H9 (cell line): ENCODE measurements around the gene SLC39A10. TPM values are rescaled to one million over a fixed set of nuclear protein-coding genes. Genes with fewer than 3 reads are reported as not detected.

Source experiments
- DNase-seq: peaks from one replicate; pipeline ENCODE4 v3.0.0-alpha.2; 2017
- H2AFZ ChIP-seq: one replicate; pipeline ENCODE4 v1.6.1; 2013; ENCODE audit warnings: mild to moderate bottlenecking, low read length, control low read depth, moderate library complexity
- H2AK5ac ChIP-seq: 2 replicates; pipeline ENCODE4 v1.6.1; 2013; ENCODE audit warnings: low read length, control low read depth, mixed read lengths; ENCODE audit not compliant: insufficient read length
- H2BK120ac ChIP-seq: one replicate; pipeline ENCODE4 v1.6.1; 2013; ENCODE audit warnings: low read depth, mild to moderate bottlenecking, low read length, control low read depth, inconsistent platforms; ENCODE audit not compliant: poor library complexity, severe bottlenecking
- H2BK12ac ChIP-seq: 2 replicates; pipeline ENCODE4 v1.6.1; 2013; ENCODE audit warnings: low read length, control low read depth, mixed read lengths, low read depth; ENCODE audit not compliant: insufficient read length
- H2BK15ac ChIP-seq: 2 replicates; pipeline ENCODE4 v1.6.1; 2013; ENCODE audit warnings: low read depth, low read length, control low read depth
- H2BK20ac ChIP-seq: one replicate; pipeline ENCODE4 v1.6.1; 2013; ENCODE audit warnings: low read depth, mild to moderate bottlenecking, low read length, control low read depth, inconsistent platforms; ENCODE audit not compliant: poor library complexity, severe bottlenecking
- H2BK5ac ChIP-seq: 2 replicates; pipeline ENCODE4 v1.6.1; 2013; ENCODE audit warnings: low read length, control low read depth, mixed read lengths; ENCODE audit not compliant: insufficient read length
- H3K14ac ChIP-seq: 2 replicates; pipeline ENCODE4 v1.6.1; 2013; ENCODE audit warnings: low read length, control low read depth; ENCODE audit not compliant: insufficient read depth
- H3K18ac ChIP-seq: 2 replicates; pipeline ENCODE4 v1.6.1; 2013; ENCODE audit warnings: low read depth, mild to moderate bottlenecking, mixed read lengths, low read length, control low read depth; ENCODE audit not compliant: insufficient read length
- H3K23ac ChIP-seq: 2 replicates; pipeline ENCODE4 v1.6.1; 2013; ENCODE audit warnings: low read length, control low read depth, mixed read lengths, low read depth; ENCODE audit not compliant: insufficient read length
- H3K23me2 ChIP-seq: 2 replicates; pipeline ENCODE4 v1.6.1; 2013; ENCODE audit warnings: low read depth, mild to moderate bottlenecking, mixed read lengths, low read length, control low read depth; ENCODE audit not compliant: insufficient read length, poor library complexity, severe bottlenecking
- H3K27ac ChIP-seq: 2 replicates; pipeline ENCODE4 v1.5.1; 2013; ENCODE audit warnings: low read length, control low read depth, mixed read lengths, low read depth; ENCODE audit not compliant: insufficient read length
- H3K27me3 ChIP-seq: 2 replicates; pipeline ENCODE4 v1.6.1; 2013; ENCODE audit warnings: low read length, control low read depth, inconsistent platforms; ENCODE audit not compliant: insufficient read depth
- H3K4ac ChIP-seq: 2 replicates; pipeline ENCODE4 v1.6.1; 2013; ENCODE audit warnings: low read depth, mild to moderate bottlenecking, control low read depth, inconsistent platforms, low read length, moderate library complexity
- H3K4me1 ChIP-seq: 2 replicates; pipeline ENCODE4 v1.6.1; 2013; ENCODE audit warnings: low read length, control low read depth, inconsistent platforms; ENCODE audit not compliant: insufficient read depth
- H3K4me2 ChIP-seq: 2 replicates; pipeline ENCODE4 v1.6.1; 2013; ENCODE audit warnings: low read length, control low read depth, mixed read lengths; ENCODE audit not compliant: insufficient read length, insufficient read depth
- H3K56ac ChIP-seq: 2 replicates; pipeline ENCODE4 v1.6.1; 2013; ENCODE audit warnings: low read depth, mild to moderate bottlenecking, mixed read lengths, low read length, control low read depth; ENCODE audit not compliant: insufficient read length
- H3K79me1 ChIP-seq: 2 replicates; pipeline ENCODE4 v1.6.1; 2013; ENCODE audit warnings: low read depth, mild to moderate bottlenecking, moderate library complexity, low read length, control low read depth, inconsistent platforms; ENCODE audit not compliant: insufficient read depth, poor library complexity, severe bottlenecking
- H3K79me2 ChIP-seq: 2 replicates; pipeline ENCODE4 v1.6.1; 2013; ENCODE audit warnings: low read length, control low read depth, inconsistent platforms; ENCODE audit not compliant: insufficient read depth
- H3K9ac ChIP-seq: 2 replicates; pipeline ENCODE4 v1.6.1; 2013; ENCODE audit warnings: low read length, control low read depth, mixed read lengths; ENCODE audit not compliant: insufficient read length; ENCODE audit errors: extremely low read depth
- H3K9me3 ChIP-seq: one replicate; pipeline ENCODE4 v1.6.1; 2013; ENCODE audit warnings: low read depth, low read length, inconsistent platforms; ENCODE audit not compliant: control insufficient read depth
- H3T11ph ChIP-seq: one replicate; pipeline ENCODE4 v1.6.1; 2013; ENCODE audit warnings: mild to moderate bottlenecking, low read length, control low read depth, inconsistent platforms
- H4K20me1 ChIP-seq: one replicate; pipeline ENCODE4 v1.6.1; 2013; ENCODE audit not compliant: control insufficient read depth, insufficient read length, insufficient read depth
- H4K5ac ChIP-seq: 2 replicates; pipeline ENCODE4 v1.6.1; 2013; ENCODE audit warnings: low read depth, mild to moderate bottlenecking, mixed read lengths, low read length, control low read depth; ENCODE audit not compliant: insufficient read length
- H4K8ac ChIP-seq: replicated peaks from 2 replicates; pipeline ENCODE4 v1.6.1; 2013; ENCODE audit warnings: low read length, control low read depth, mixed read lengths, low read depth; ENCODE audit not compliant: insufficient read length
- H4K91ac ChIP-seq: 2 replicates; pipeline ENCODE4 v1.6.1; 2013; ENCODE audit warnings: low read depth, mild to moderate bottlenecking, moderate library complexity, mixed read lengths, low read length, control low read depth; ENCODE audit not compliant: insufficient read length
- H3K27ac Mint-ChIP-seq, 3 experiments: 2 replicates in 2 of 3; 3 replicates in 1 of 3; pipeline ENCODE4 v1.8.0; 2020 to 2021; ENCODE audit warnings: mixed read lengths in 3 of 3, mild to moderate bottlenecking in 1 of 3, moderate library complexity in 1 of 3
- H3K27me3 Mint-ChIP-seq: 2 replicates; pipeline ENCODE4 v1.8.0; 2021; ENCODE audit warnings: low read depth, mild to moderate bottlenecking, moderate library complexity, mixed read lengths
- H3K36me3 Mint-ChIP-seq, 3 experiments: 2 replicates in 2 of 3; 3 replicates in 1 of 3; pipeline ENCODE4 v1.8.0; 2020 to 2021; ENCODE audit warnings: low read depth in 3 of 3, mixed read lengths in 3 of 3; ENCODE audit not compliant: insufficient read depth in 1 of 3
- H3K4me1 Mint-ChIP-seq, 2 experiments: 2 replicates each; pipeline ENCODE4 v1.8.0; 2020; ENCODE audit warnings: mixed read lengths in 2 of 2
- H3K4me3 Mint-ChIP-seq, 2 experiments: 2 replicates in 1 of 2; 3 replicates in 1 of 2; pipeline ENCODE4 v1.8.0; 2020 to 2021; ENCODE audit warnings: mild to moderate bottlenecking in 2 of 2, mixed read lengths in 2 of 2, moderate library complexity in 1 of 2
- H3K9me3 Mint-ChIP-seq, 2 experiments: 2 replicates in 1 of 2; 3 replicates in 1 of 2; pipeline ENCODE4 v1.8.0; 2020; ENCODE audit warnings: mild to moderate bottlenecking in 2 of 2, mixed read lengths in 2 of 2, moderate library complexity in 1 of 2
- WGBS: extraction: QIAGEN DNeasy Blood & Tissue Kit; methylation state at CpG from one replicate; pipeline ENCODE4 v1.1.7; 2013; ENCODE audit warnings: missing lambda C conversion rate, low lambda C conversion rate, mixed read lengths; ENCODE audit not compliant: insufficient read length; ENCODE audit errors: extremely low coverage; 5-methylcytosine and 5-hydroxymethylcytosine counted together
- total RNA-seq: library from RNA; stranded (reverse); gene quantifications from 2 replicates; pipeline ENCODE4 v1.2.1, GENCODE V29; 2021
- TF ChIP-seq, protein P1 (sequence below): fragments of 200-600 bp; sonication (generic); conservative IDR thresholded peaks from 3 replicates; pipeline ENCODE4 v1.8.0; 2021; ENCODE audit warnings: antibody characterized with exemption, mild to moderate bottlenecking

Gene SLC39A10
- total RNA-seq, 1 experiment from 2014 or later: 161 TPM

- DNase-seq: no peak
- Histone ChIP-seq H3K79me2 (no peaks in the 10 kb centered on the region; the same call in 1 of the 2 replicates), H2AK5ac (no peak overlapping the region), H4K20me1 (no peaks in the 10 kb centered on the region), H3K27ac (no peak overlapping the region), H3K56ac (no peak overlapping the region), H2AFZ (no peak overlapping the region), H3K4ac (no peak overlapping the region), H2BK12ac (no peak overlapping the region), H3K14ac (no peak overlapping the region), H2BK20ac (no peak overlapping the region), H2BK15ac (no peak overlapping the region), H3K23ac (no peak overlapping the region), H2BK120ac (no peak overlapping the region), H4K8ac (no peak overlapping the region), H3K27me3 (no peaks in the 10 kb centered on the region), H4K91ac (no peak overlapping the region), H3T11ph (no peak overlapping the region), H3K9ac (no peak overlapping the region), H3K4me1 (peaks cover 13% of the 10 kb centered on the region), H3K79me1 (no peaks in the 10 kb centered on the region), H3K4me2 (no peak overlapping the region), H2BK5ac (no peak overlapping the region), H3K18ac (no peak overlapping the region), H3K9me3 (no peaks in the 10 kb centered on the region), H3K23me2 (no peaks in the 10 kb centered on the region), H4K5ac (no peak overlapping the region)
- Mint-ChIP-seq H3K27ac (no peak overlapping the region), H3K36me3 (peaks cover 0 to 7% (median 4%) of the 10 kb centered on the region in 3 experiments; a peak in 4 of 7 replicates), H3K27me3 (no peaks in the 10 kb centered on the region), H3K4me1 (peaks cover 19 to 21% of the 10 kb centered on the region in 2 experiments), H3K9me3 (no peaks in the 10 kb centered on the region; a peak in 2 of 5 replicates), H3K4me3 (no peak overlapping the region)
- WGBS: no CpG with 5 or more reads among the region's 7 CpGs
- TF ChIP-seq, protein P1, sequence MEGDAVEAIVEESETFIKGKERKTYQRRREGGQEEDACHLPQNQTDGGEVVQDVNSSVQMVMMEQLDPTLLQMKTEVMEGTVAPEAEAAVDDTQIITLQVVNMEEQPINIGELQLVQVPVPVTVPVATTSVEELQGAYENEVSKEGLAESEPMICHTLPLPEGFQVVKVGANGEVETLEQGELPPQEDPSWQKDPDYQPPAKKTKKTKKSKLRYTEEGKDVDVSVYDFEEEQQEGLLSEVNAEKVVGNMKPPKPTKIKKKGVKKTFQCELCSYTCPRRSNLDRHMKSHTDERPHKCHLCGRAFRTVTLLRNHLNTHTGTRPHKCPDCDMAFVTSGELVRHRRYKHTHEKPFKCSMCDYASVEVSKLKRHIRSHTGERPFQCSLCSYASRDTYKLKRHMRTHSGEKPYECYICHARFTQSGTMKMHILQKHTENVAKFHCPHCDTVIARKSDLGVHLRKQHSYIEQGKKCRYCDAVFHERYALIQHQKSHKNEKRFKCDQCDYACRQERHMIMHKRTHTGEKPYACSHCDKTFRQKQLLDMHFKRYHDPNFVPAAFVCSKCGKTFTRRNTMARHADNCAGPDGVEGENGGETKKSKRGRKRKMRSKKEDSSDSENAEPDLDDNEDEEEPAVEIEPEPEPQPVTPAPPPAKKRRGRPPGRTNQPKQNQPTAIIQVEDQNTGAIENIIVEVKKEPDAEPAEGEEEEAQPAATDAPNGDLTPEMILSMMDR: no peak
Measured at GRCh38 chr2:195639238-195639858, 17.7 kb upstream of the SLC39A10 start.
